Fibroblast of lung (primary cell): Measurements from ENCODE around the gene BLOC1S1.

Experiments
- EZH2 ChIP-seq: IDR thresholded peaks from 2 replicates; pipeline ENCODE4 v1.5.1; 2012; ENCODE audit warnings: low read length, control low read depth, mild to moderate bottlenecking; ENCODE audit errors: missing control alignments
- TF ChIP-seq, protein P1 (sequence below), 2 donors: IDR thresholded peaks in 1 of 2; conservative IDR thresholded peaks in 1 of 2; 1 replicate in 1 of 2; 2 replicates in 1 of 2; pipeline ENCODE4 v1.5.1; 2011 to 2012; ENCODE audit warnings: low read length in 2 of 2, control low read depth in 1 of 2, inconsistent platforms in 1 of 2, low read depth in 1 of 2, mild to moderate bottlenecking in 1 of 2

DNA sequence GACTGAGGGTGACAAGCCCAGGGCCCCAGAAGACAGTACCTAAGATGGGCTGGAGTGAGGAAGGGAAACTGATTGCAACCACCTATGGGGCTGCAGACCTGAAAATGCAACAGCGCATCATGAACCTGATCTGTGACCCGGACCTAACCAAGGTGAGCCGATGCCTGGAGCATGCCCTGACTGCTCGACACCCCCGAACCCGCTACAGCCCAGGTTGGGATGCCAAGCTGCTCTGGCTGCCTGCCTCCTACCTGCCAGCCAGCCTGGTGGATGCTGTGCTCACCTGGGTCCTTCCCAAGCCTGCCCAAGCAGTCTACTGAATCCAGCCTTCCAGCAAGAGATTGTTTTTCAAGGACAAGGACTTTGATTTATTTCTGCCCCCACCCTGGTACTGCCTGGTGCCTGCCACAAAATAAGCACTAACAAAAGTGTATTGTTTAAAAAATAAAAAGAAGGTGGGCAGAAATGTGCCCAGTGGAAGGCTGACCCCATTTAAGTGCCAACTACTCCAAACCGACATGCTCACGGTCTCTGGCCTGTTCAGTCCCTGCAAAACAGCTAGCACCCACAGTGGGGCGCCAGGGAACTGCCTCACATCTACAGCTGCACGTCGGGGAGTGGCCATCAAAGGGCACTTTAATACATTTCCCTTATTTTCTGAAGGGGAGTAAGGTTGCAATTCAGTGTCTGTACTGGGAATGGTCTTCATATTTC is 8.5 kb downstream of the BLOC1S1 start:
- TF ChIP-seq, protein P1, sequence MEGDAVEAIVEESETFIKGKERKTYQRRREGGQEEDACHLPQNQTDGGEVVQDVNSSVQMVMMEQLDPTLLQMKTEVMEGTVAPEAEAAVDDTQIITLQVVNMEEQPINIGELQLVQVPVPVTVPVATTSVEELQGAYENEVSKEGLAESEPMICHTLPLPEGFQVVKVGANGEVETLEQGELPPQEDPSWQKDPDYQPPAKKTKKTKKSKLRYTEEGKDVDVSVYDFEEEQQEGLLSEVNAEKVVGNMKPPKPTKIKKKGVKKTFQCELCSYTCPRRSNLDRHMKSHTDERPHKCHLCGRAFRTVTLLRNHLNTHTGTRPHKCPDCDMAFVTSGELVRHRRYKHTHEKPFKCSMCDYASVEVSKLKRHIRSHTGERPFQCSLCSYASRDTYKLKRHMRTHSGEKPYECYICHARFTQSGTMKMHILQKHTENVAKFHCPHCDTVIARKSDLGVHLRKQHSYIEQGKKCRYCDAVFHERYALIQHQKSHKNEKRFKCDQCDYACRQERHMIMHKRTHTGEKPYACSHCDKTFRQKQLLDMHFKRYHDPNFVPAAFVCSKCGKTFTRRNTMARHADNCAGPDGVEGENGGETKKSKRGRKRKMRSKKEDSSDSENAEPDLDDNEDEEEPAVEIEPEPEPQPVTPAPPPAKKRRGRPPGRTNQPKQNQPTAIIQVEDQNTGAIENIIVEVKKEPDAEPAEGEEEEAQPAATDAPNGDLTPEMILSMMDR (conservative IDR thresholded peaks at IDR 0.05 in 1 of 2, IDR thresholded peaks at IDR 0.05 in 1 of 2; ENCODE audit: low read depth in 1 of 2, low read length in 2 of 2), result peak; percentile 71 to 75
- no peak for TF ChIP-seq EZH2
